H9 (cell line): ENCODE data around the gene TAF15. TPM values are rescaled to one million over a fixed set of nuclear protein-coding genes. Genes with fewer than 3 reads are reported as not detected.

Source experiments
- DNase-seq: peaks from one replicate; pipeline ENCODE4 v3.0.0-alpha.2; 2017
- H2AFZ ChIP-seq: one replicate; pipeline ENCODE4 v1.6.1; 2013; ENCODE audit warnings: mild to moderate bottlenecking, low read length, control low read depth, moderate library complexity
- H2AK5ac ChIP-seq: 2 replicates; pipeline ENCODE4 v1.6.1; 2013; ENCODE audit warnings: low read length, control low read depth, mixed read lengths; ENCODE audit not compliant: insufficient read length
- H2BK120ac ChIP-seq: one replicate; pipeline ENCODE4 v1.6.1; 2013; ENCODE audit warnings: low read depth, mild to moderate bottlenecking, low read length, control low read depth, inconsistent platforms; ENCODE audit not compliant: poor library complexity, severe bottlenecking
- H2BK12ac ChIP-seq: 2 replicates; pipeline ENCODE4 v1.6.1; 2013; ENCODE audit warnings: low read length, control low read depth, mixed read lengths, low read depth; ENCODE audit not compliant: insufficient read length
- H2BK15ac ChIP-seq: 2 replicates; pipeline ENCODE4 v1.6.1; 2013; ENCODE audit warnings: low read depth, low read length, control low read depth
- H2BK20ac ChIP-seq: one replicate; pipeline ENCODE4 v1.6.1; 2013; ENCODE audit warnings: low read depth, mild to moderate bottlenecking, low read length, control low read depth, inconsistent platforms; ENCODE audit not compliant: poor library complexity, severe bottlenecking
- H2BK5ac ChIP-seq: 2 replicates; pipeline ENCODE4 v1.6.1; 2013; ENCODE audit warnings: low read length, control low read depth, mixed read lengths; ENCODE audit not compliant: insufficient read length
- H3K14ac ChIP-seq: 2 replicates; pipeline ENCODE4 v1.6.1; 2013; ENCODE audit warnings: low read length, control low read depth; ENCODE audit not compliant: insufficient read depth
- H3K18ac ChIP-seq: 2 replicates; pipeline ENCODE4 v1.6.1; 2013; ENCODE audit warnings: low read depth, mild to moderate bottlenecking, mixed read lengths, low read length, control low read depth; ENCODE audit not compliant: insufficient read length
- H3K23ac ChIP-seq: 2 replicates; pipeline ENCODE4 v1.6.1; 2013; ENCODE audit warnings: low read length, control low read depth, mixed read lengths, low read depth; ENCODE audit not compliant: insufficient read length
- H3K23me2 ChIP-seq: 2 replicates; pipeline ENCODE4 v1.6.1; 2013; ENCODE audit warnings: low read depth, mild to moderate bottlenecking, mixed read lengths, low read length, control low read depth; ENCODE audit not compliant: insufficient read length, poor library complexity, severe bottlenecking
- H3K27ac ChIP-seq: 2 replicates; pipeline ENCODE4 v1.5.1; 2013; ENCODE audit warnings: low read length, control low read depth, mixed read lengths, low read depth; ENCODE audit not compliant: insufficient read length
- H3K27me3 ChIP-seq: 2 replicates; pipeline ENCODE4 v1.6.1; 2013; ENCODE audit warnings: low read length, control low read depth, inconsistent platforms; ENCODE audit not compliant: insufficient read depth
- H3K4ac ChIP-seq: 2 replicates; pipeline ENCODE4 v1.6.1; 2013; ENCODE audit warnings: low read depth, mild to moderate bottlenecking, control low read depth, inconsistent platforms, low read length, moderate library complexity
- H3K4me1 ChIP-seq: 2 replicates; pipeline ENCODE4 v1.6.1; 2013; ENCODE audit warnings: low read length, control low read depth, inconsistent platforms; ENCODE audit not compliant: insufficient read depth
- H3K4me2 ChIP-seq: 2 replicates; pipeline ENCODE4 v1.6.1; 2013; ENCODE audit warnings: low read length, control low read depth, mixed read lengths; ENCODE audit not compliant: insufficient read length, insufficient read depth
- H3K56ac ChIP-seq: 2 replicates; pipeline ENCODE4 v1.6.1; 2013; ENCODE audit warnings: low read depth, mild to moderate bottlenecking, mixed read lengths, low read length, control low read depth; ENCODE audit not compliant: insufficient read length
- H3K79me1 ChIP-seq: 2 replicates; pipeline ENCODE4 v1.6.1; 2013; ENCODE audit warnings: low read depth, mild to moderate bottlenecking, moderate library complexity, low read length, control low read depth, inconsistent platforms; ENCODE audit not compliant: insufficient read depth, poor library complexity, severe bottlenecking
- H3K79me2 ChIP-seq: 2 replicates; pipeline ENCODE4 v1.6.1; 2013; ENCODE audit warnings: low read length, control low read depth, inconsistent platforms; ENCODE audit not compliant: insufficient read depth
- H3K9ac ChIP-seq: 2 replicates; pipeline ENCODE4 v1.6.1; 2013; ENCODE audit warnings: low read length, control low read depth, mixed read lengths; ENCODE audit not compliant: insufficient read length; ENCODE audit errors: extremely low read depth
- H3K9me3 ChIP-seq: one replicate; pipeline ENCODE4 v1.6.1; 2013; ENCODE audit warnings: low read depth, low read length, inconsistent platforms; ENCODE audit not compliant: control insufficient read depth
- H3T11ph ChIP-seq: one replicate; pipeline ENCODE4 v1.6.1; 2013; ENCODE audit warnings: mild to moderate bottlenecking, low read length, control low read depth, inconsistent platforms
- H4K20me1 ChIP-seq: one replicate; pipeline ENCODE4 v1.6.1; 2013; ENCODE audit not compliant: control insufficient read depth, insufficient read length, insufficient read depth
- H4K5ac ChIP-seq: 2 replicates; pipeline ENCODE4 v1.6.1; 2013; ENCODE audit warnings: low read depth, mild to moderate bottlenecking, mixed read lengths, low read length, control low read depth; ENCODE audit not compliant: insufficient read length
- H4K8ac ChIP-seq: replicated peaks from 2 replicates; pipeline ENCODE4 v1.6.1; 2013; ENCODE audit warnings: low read length, control low read depth, mixed read lengths, low read depth; ENCODE audit not compliant: insufficient read length
- H4K91ac ChIP-seq: 2 replicates; pipeline ENCODE4 v1.6.1; 2013; ENCODE audit warnings: low read depth, mild to moderate bottlenecking, moderate library complexity, mixed read lengths, low read length, control low read depth; ENCODE audit not compliant: insufficient read length
- H3K27ac Mint-ChIP-seq, 3 experiments: 2 replicates in 2 of 3; 3 replicates in 1 of 3; pipeline ENCODE4 v1.8.0; 2020 to 2021; ENCODE audit warnings: mixed read lengths in 3 of 3, mild to moderate bottlenecking in 1 of 3, moderate library complexity in 1 of 3
- H3K27me3 Mint-ChIP-seq: 2 replicates; pipeline ENCODE4 v1.8.0; 2021; ENCODE audit warnings: low read depth, mild to moderate bottlenecking, moderate library complexity, mixed read lengths
- H3K36me3 Mint-ChIP-seq, 3 experiments: 2 replicates in 2 of 3; 3 replicates in 1 of 3; pipeline ENCODE4 v1.8.0; 2020 to 2021; ENCODE audit warnings: low read depth in 3 of 3, mixed read lengths in 3 of 3; ENCODE audit not compliant: insufficient read depth in 1 of 3
- H3K4me1 Mint-ChIP-seq, 2 experiments: 2 replicates each; pipeline ENCODE4 v1.8.0; 2020; ENCODE audit warnings: mixed read lengths in 2 of 2
- H3K4me3 Mint-ChIP-seq, 2 experiments: 2 replicates in 1 of 2; 3 replicates in 1 of 2; pipeline ENCODE4 v1.8.0; 2020 to 2021; ENCODE audit warnings: mild to moderate bottlenecking in 2 of 2, mixed read lengths in 2 of 2, moderate library complexity in 1 of 2
- H3K9me3 Mint-ChIP-seq, 2 experiments: 2 replicates in 1 of 2; 3 replicates in 1 of 2; pipeline ENCODE4 v1.8.0; 2020; ENCODE audit warnings: mild to moderate bottlenecking in 2 of 2, mixed read lengths in 2 of 2, moderate library complexity in 1 of 2
- CTCF ChIP-seq: fragments of 200-600 bp; sonication (generic); conservative IDR thresholded peaks from 3 replicates; pipeline ENCODE4 v1.8.0; 2021; ENCODE audit warnings: antibody characterized with exemption, mild to moderate bottlenecking
- WGBS: extraction: QIAGEN DNeasy Blood & Tissue Kit; methylation state at CpG from one replicate; pipeline ENCODE4 v1.1.7; 2013; ENCODE audit warnings: missing lambda C conversion rate, low lambda C conversion rate, mixed read lengths; ENCODE audit not compliant: insufficient read length; ENCODE audit errors: extremely low coverage; 5-methylcytosine and 5-hydroxymethylcytosine counted together
- total RNA-seq: library from RNA; stranded (reverse); gene quantifications from 2 replicates; pipeline ENCODE4 v1.2.1, GENCODE V29; 2021

Gene TAF15
- total RNA-seq, 1 experiment from 2014 or later: 304 TPM

GRCh38 chr17:35876534-35876933 is 67.2 kb downstream of the TAF15 start:
- no peak overlapping the region for H3K4me2 ChIP-seq
- no peak overlapping the region for H3K27ac ChIP-seq
- H3K27me3 ChIP-seq: no peaks in the 10 kb centered on the region
- no peak overlapping the region for H3K23ac ChIP-seq
- H4K20me1 ChIP-seq: no peaks in the 10 kb centered on the region
- H2BK15ac ChIP-seq: no peak overlapping the region
- H3K4ac ChIP-seq: no peak overlapping the region
- H4K91ac ChIP-seq: no peak overlapping the region
- Mint-ChIP-seq H3K27ac (no peak overlapping the region), H3K27me3 (peaks cover 1% of the 10 kb centered on the region; the same call in 1 of the 2 replicates), H3K4me3 (no peak overlapping the region), H3K9me3 (no peaks in the 10 kb centered on the region), H3K4me1 (peaks cover 4 to 5% of the 10 kb centered on the region in 2 experiments), H3K36me3 (no peaks in the 10 kb centered on the region)
- no peak for TF ChIP-seq CTCF
- H2AK5ac ChIP-seq: no peak overlapping the region
- no peak overlapping the region for H2AFZ ChIP-seq
- H2BK5ac ChIP-seq: no peak overlapping the region
- H3K4me1 ChIP-seq: peaks cover 3% of the 10 kb centered on the region; the same call in 1 of the 2 replicates
- no peak overlapping the region for H2BK12ac ChIP-seq
- WGBS: no CpG with 5 or more reads among the region's 3 CpGs
- H3K79me1 ChIP-seq: no peaks in the 10 kb centered on the region
- H4K5ac ChIP-seq: no peak overlapping the region
- H3K79me2 ChIP-seq: no peaks in the 10 kb centered on the region
- no peak overlapping the region for H3K14ac ChIP-seq
- no peak overlapping the region for H2BK20ac ChIP-seq
- H2BK120ac ChIP-seq: no peak overlapping the region
- no peak overlapping the region for H3K18ac ChIP-seq
- H3K23me2 ChIP-seq: no peaks in the 10 kb centered on the region
- DNase-seq: no peak
- no peaks in the 10 kb centered on the region for H3K9me3 ChIP-seq
- no peak overlapping the region for H3K56ac ChIP-seq
- no peak overlapping the region for H3T11ph ChIP-seq
- no peak overlapping the region for H3K9ac ChIP-seq
- H4K8ac ChIP-seq: no peak overlapping the region
